Colon (tissue), 2 donors: ENCODE results near the gene SPINT3.

Experiments
- FAIRE-seq: peaks from 2 replicates; lab custom pipeline; 2012; peaks lifted over from hg19 to GRCh38; lab: Jason Lieb, UNC
- donor health status: control.
- donor health status: control.

Gene SPINT3

GRCh38 chr20:45515147-45515913, at the start of gene SPINT3:
Gene SPINT3 (minus strand): TSS chr20:45515622. CDS start chr20:45515608, 14 bp downstream.
- no peak for FAIRE-seq

DNA sequence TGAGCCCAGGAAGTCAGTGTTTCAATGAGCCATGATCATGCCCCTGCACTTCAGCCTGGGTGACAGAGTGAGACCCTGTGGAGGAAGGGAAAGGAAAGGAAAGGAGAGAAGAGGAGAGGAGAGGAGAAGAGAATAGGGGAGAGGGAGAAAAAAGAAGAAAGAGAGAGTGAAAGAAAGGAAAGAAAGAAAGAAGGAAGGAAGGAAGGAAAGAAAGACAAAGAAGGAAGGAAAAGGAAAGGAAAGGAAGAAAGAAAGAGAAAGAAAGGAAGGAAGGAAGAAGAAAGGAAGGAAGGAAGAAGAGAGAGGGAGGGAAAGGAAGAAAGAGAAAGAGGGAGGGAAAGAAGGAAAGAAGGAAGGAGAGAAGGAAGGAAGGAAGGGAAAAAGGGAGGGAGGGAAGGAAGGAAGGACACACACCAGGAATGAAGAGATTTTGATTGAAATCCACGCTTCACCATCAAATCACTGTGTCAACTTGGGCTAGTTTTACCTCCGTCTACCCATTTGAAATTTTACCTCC, 49.4 kb upstream of the SPINT3 start:
- FAIRE-seq = no peak

- FAIRE-seq = no peak
These were observed 39.8 kb upstream of the SPINT3 start for GRCh38 chr20:45555198-45555597.

- FAIRE-seq = no peak
These were observed 37.0 kb upstream of the SPINT3 start for GRCh38 chr20:45552456-45552855.

DNA sequence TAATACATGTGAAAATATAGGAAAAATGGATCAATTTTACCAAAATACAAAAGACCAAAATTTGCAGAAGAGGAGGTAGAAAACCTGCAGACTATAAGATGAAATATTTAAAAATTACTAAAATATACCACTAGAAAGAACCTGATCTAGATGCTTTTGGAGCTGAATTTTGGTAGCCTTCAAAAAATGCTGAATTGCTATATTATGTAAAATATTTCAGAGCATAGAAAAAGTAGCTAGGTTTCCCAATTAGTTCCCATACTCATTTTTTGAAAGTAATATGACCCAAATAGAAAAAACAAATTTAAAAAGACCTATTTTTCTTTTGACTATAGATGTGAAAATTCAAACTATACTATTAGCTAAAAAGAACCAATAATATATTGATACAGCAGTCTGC, 35.3 kb upstream of the SPINT3 start:
- no peak for FAIRE-seq

DNA sequence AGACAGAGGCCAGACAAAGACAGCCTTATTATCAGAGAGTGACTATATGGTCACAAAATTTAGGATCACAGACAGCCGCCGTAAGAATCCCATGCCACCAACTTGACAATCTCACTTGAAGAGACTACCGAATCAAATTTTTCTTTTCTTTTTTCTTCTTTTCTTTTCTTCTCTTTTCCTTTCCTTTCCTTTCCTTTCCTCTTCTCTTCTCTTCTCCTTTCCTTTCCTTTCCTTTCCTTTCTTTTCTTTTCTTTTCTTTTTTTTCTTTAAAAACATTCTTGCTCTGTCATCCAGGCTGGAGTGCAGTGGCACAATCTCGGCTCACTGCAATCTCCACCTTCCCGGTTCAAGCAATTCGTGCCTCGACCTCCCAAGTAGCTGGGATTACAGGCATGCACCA, 33.0 kb upstream of the SPINT3 start:
- no peak for FAIRE-seq

- FAIRE-seq = no peak
These were observed 31.9 kb upstream of the SPINT3 start, which contains the start of gene EPPIN for GRCh38 chr20:45547206-45547770. Gene EPPIN (minus strand): TSS chr20:45547401. CDS start chr20:45547357, 44 bp downstream.

GRCh38 chr20:45545754-45546453, 30.5 kb upstream of the SPINT3 start:
- FAIRE-seq = no peak

- FAIRE-seq = no peak
These were observed 29.9 kb upstream of the SPINT3 start for GRCh38 chr20:45545351-45545750.

DNA sequence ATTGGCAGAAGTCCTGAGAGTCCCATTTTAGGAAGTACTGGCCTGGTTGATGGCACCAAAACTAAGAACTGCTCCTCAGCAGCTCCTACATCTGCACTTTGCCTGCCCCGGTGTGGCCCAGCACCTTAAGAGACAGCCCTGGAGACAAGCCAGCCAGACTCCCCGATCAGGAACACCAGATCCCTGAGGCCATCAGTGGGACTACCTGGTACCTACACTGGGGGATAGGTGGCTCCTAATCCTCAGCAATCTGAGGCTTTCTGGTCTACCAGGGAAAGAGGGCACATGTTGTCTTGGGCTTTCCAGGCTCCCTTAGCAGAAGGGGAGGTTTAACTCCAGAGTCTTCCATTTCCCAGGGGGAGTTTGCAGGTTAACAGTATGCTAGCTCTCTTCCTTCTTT, 24.0 kb upstream of the SPINT3 start, which contains the start of gene WFDC6:
WFDC6 (minus strand) TSS at position 101 of the 400 bp plus-strand sequence; CDS start at position 26, 75 bp downstream.
- FAIRE-seq = no peak

DNA sequence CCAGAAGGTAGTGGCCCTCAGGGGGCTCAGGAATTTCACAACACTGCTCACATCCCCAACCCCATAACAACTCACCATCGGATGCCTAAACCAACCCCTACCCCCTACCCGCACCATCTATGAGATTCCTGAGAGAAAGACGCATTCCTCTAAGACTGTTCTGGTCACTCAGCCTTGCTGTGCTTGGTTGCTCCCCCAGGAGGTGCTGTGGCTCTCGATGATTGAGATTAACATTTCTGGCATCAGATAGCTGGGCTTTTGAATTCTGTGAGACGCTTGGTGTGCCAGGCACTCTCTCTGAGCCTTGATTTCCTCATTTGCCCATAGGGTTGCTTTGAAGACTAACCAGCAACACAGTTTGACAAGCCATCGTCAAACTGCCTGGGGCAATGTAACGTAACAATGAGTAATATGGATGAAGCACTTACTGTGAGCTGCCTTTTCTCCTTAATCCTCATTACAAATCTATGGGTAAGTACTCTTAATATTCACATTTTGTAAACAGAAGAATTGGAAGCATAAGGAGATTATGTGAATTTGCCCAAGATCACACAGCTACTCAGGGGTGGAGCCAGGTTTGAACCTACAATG, 22.9 kb upstream of the SPINT3 start:
- no peak for FAIRE-seq

DNA sequence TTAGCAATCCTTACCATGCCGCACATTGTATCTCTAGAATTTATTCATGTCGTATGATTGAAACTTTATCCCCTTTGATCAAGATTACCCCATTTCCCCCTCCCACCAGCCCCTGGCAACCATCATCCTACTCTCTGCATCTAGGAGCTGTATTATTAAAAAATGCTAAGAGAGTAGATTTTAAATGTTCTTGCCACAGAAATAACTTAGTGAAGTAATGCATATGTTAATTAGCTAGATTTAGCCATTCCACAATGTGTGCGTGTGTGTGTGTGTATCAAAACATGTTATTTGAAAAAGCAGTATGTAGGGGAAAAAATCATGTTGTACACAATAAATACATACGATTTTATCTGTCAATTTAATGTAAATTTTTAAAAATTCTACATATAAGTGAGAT, 11.9 kb upstream of the SPINT3 start:
- no peak for FAIRE-seq

DNA sequence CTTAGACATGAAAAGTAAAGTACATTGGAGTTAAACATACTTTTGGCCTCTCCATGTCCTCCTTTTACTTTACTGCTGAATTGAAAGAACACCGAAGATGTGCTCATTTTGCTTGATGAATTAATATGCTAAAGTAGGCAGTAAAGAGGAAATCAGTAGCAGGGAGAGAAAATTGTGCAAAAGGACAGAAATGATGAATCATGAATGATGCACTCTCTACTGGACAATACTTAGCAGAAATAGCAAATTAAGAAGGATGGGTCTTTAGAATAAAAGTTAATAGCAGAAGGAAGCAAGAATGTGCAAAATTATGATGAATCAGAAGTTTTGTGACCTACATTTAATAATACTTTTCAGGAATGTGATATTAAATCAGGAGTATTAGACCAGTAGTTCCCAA, 8.4 kb upstream of the SPINT3 start:
- no peak for FAIRE-seq

- FAIRE-seq = no peak
These were observed 2.9 kb upstream of the SPINT3 start for GRCh38 chr20:45518282-45518681.

DNA sequence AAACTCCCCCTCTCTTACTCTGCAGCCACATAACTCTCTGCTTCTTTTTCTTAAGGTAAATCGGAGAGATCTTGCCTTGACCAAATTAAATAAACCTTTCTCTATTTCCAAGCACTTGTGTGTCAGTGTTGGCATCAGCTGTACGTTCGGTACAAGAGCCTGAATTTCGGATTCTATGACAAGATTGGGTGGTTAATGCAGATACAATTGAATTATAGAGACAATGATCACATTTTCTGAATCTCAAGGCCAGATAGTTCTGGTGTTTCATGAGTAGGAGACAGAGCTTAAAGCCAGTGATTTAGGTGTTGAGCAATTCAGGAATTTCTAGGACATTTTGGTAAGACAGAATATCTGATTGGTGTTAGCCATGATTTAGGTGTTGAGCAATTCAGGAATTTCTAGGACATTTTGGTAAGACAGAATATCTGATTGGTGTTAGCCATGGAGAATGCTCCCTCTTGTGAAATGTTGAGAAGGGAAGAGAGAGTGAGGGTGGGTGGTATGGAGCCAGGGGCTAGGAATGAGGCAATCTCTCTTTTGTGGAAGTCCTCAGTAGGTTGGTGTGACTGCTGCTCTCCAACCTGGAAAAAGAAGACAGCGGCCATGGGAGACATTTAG, 5.1 kb downstream of the SPINT3 start:
- FAIRE-seq = no peak

DNA sequence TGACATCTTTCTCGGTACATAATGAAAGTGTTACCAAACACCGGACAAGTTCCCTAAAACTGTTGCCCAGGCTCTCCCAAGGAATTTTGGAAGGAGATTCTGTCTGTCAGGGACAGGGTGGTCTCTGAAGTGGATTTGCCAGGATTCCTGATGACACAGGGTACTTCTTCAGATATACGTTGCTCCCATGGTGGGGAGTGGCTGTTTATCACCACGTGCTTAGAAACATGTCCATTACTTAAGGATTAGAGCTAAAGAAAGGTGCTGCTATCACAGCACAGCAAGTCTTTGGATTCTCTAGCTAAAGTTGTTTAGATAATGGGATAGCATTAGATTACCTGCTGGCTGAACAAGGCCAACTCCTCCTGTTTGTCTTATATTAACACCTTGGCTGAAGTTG, 6.3 kb downstream of the SPINT3 start:
- FAIRE-seq = no peak

GRCh38 chr20:45508068-45508886, 7.1 kb downstream of the SPINT3 start:
- no peak for FAIRE-seq

DNA sequence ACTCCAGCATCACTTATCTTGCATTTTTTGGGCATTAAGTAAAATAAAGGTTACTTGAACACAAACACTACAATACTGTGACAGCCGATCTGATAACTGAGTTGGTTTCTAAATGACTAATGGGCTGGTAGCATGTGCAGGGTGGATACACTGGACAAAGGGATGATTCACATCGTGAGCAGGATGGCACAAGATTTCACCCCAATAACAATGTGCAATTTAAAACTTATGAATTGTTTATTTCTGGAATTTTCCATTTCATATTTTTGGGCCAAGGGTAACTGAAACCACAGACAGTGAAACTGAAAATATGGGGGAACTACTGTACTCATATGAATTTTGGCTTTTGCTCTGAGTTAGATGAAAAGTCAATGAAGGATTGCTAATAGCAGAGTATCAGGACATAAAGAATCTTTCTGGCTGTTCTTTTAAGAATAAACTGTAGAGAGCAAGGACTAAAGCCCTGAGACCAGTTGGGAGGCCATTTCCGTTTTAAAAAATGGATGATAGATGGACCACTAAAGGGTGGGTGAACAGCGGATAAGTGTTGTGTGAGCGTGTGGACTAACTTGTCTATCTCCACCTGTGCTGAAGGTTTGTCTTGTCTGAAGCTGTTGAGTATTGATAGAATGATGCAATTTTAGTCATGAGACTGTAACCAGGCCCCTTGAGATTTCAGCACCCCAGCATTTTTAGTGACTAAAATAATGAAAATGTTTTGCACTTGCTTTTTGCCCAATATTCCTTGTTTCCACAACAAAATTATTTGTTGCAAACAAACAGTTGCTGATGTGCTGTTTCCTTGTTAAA, 8.2 kb downstream of the SPINT3 start:
- FAIRE-seq = no peak

DNA sequence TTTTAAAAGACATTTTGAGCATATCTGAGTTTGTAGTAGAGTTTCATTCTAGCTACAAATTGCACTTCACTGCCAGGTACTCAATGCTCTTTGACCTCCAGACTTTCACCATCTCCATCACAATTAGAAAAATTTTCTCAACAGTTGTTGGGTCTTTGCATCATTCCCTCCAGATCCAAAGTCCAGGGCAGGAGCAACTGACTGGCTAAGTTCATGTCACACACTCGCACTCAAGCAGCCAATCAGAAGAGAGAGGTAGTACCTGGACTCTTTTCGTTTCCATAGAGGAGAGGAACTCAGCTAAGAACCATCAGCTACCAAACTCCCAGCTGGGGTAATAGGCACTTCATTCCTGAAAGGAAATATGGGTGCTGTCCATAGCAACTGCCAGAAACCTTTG, 9.0 kb downstream of the SPINT3 start:
- FAIRE-seq = no peak

DNA sequence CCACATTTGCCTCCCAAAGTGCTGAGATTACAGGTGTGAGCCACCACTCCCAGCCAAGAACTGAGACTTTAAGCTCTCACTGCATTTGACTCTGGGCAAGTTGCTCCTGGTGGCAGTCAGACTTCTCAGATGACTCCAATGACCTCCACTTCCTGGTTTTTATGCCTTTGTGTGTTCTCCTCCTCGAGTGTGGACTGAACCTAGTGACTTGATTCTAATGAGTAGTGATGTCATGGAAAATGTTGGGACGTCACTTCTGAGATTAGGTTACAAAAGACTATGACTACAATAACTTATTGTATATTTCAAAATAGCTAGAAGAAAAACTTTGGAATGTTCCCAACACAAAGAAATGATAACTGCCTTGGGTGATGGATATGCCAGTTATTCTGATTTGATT, 12.0 kb downstream of the SPINT3 start:
- no peak for FAIRE-seq
